ENCODE measurements around the gene ARPC1B.
"Not testable (repeated sequence)": the region's sequence is repeated elsewhere in the genome, so short reads cannot be mapped to it uniquely, and the experiment has no call there.

The ARPC1B gene

DNA sequence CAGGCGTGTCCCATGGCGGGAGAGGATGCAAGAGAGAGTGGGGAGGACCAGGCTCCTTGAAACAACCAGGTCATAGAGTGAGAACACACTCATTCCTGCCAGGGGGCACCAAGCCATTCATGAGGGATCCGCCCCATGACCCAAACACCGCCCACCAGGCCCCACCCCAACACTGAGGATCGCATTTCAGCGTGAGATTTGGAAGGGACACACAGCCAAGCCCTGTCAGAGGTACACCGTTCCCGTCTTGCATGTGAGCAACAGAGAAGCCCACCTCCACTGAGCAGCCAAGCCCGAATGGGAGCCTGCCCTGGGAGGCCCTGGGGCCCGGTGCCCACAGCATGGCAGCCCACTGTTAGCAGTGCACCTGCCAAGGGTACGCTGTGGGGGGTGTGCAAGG lies 7.9 kb upstream of the ARPC1B start:
- DNase-seq (ENCODE audit: low read depth in 1 of 2, low spot score in 1 of 2): no peak

DNA sequence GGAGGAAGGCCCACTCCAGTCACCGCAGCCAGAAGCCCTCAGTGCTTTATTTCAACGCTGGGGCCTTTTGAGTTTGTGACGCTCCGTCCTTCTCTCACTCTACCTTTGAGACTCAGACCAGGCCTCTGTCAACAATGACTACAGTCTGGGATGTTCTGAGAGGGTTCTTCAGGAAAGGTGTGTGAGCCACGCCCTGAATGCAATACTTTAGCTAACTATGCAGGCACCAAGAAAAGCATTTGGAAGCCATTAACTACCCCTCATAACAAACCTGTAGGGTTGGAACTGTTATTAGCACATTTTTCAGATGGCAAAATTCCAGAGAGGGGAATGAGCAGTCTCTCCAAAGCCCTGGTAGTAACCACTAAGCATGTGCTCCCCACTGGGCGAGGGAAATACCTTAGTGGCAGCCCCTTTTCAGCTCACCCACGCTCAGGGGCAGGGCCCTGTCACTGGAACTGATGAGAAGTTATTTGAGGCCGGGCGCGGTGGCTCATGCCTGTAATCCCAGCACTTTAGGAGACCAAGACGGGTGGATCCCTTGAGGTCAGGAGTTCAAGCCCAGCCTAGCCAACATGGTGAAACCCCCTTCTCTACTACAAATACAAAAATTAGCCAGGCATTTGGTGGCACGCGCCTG lies 5.7 kb upstream of the ARPC1B start:
- DNase-seq (ENCODE audit: low read depth in 1 of 2, low spot score in 1 of 2): no peak

DNA sequence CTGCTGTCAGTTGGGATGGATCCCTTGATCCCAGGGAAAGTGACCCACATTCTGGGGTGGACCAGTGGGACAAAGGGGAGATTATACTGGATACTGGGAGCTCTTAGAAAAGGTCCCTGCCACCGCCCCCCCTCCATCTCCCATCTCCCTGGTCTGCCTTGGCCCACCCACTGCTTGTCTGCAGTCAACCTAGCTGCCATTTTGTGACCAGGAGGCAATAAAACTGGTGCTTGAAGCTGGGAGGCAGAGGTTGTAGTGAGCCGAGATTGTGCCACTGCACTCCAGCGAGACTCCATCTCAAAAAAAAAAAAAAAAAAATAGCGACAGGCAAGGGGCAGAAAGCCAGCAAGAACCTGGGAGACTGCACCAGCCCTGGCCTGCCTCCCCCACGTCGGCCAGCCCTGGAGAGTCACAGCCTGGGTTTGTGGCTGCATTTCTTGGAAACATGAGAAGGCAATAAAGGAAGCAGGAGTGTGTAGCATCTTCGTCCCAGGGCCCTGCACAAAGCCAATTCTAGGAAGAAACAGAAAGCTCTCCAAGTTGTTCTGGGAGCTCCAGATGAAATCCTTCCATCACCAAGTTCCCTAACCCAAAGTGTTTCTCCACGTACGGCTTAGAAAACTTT lies 4.7 kb upstream of the ARPC1B start:
- no peak for DNase-seq (ENCODE audit: low read depth in 1 of 2, low spot score in 1 of 2)

- DNase-seq (ENCODE audit: low read depth in 1 of 2, low spot score in 1 of 2): no peak
Observed at GRCh38 chr7:99371376-99371920, 3.1 kb upstream of the ARPC1B start.

- no peak for DNase-seq (ENCODE audit: low read depth in 1 of 2, low spot score in 1 of 2)
Observed at GRCh38 chr7:99372275-99373090, 2.0 kb upstream of the ARPC1B start.

GRCh38 chr7:99373091-99374066 lies 1.2 kb upstream of the ARPC1B start:
- no peak for DNase-seq (ENCODE audit: low read depth in 1 of 2, low spot score in 1 of 2)

GRCh38 chr7:99375070-99375807 lies 709 bp downstream of the ARPC1B start:
- peak in 1 of 2 donors; percentile 50 for DNase-seq (ENCODE audit: low read depth in 1 of 2, low spot score in 1 of 2)

GRCh38 chr7:99379043-99379577 lies 4.6 kb downstream of the ARPC1B start:
- DNase-seq (ENCODE audit: low read depth in 1 of 2, low spot score in 1 of 2): peak in 1 of 2 donors; percentile 36

DNA sequence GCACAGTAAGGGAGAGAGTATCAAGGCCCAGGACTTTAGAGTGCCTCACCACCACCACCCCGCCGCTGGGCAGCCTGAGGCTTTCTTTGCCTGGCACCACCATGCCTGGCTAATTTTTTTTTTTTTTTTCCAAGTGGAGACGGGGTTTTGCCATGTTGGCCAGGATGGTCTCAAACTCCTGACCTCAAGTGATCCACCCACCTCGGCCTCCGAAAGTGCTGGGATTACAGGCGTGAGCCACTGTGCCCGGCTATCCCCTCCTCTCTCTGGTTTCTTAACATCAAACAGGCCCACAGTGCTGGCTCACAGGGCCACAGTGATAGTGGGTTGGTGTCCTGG lies 5.1 kb downstream of the ARPC1B start:
- DNase-seq (ENCODE audit: low read depth in 1 of 2, low spot score in 1 of 2): not testable (repeated sequence)

GRCh38 chr7:99380032-99380822 lies 5.7 kb downstream of the ARPC1B start:
- no peak for DNase-seq (ENCODE audit: low read depth in 1 of 2, low spot score in 1 of 2)

- DNase-seq (ENCODE audit: low read depth in 1 of 2, low spot score in 1 of 2): peak; percentile 75 to 84
Observed at GRCh38 chr7:99380823-99381663, 6.5 kb downstream of the ARPC1B start.

DNA sequence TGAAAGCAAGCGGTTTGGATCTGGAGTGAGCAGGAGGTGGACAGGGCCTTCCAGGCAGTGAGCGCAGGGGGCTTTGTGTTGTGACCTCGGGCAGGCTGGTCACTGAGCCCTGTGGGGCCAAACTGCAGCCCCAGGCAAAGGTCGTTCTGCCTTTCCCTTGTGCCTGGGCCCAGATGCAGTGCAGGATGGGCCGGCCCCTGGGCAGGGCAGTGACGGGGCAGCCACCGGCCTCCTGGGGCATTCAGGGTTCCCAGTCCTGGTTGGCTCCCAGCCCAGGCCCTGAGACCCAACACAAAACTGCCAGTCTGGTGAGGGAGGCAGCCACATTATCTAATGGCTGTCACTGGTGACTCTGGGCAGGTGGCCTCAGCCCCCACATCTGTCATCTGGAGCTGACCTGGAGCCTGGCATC lies 7.1 kb downstream of the ARPC1B start:
- no peak for DNase-seq (ENCODE audit: low read depth in 1 of 2, low spot score in 1 of 2)

DNA sequence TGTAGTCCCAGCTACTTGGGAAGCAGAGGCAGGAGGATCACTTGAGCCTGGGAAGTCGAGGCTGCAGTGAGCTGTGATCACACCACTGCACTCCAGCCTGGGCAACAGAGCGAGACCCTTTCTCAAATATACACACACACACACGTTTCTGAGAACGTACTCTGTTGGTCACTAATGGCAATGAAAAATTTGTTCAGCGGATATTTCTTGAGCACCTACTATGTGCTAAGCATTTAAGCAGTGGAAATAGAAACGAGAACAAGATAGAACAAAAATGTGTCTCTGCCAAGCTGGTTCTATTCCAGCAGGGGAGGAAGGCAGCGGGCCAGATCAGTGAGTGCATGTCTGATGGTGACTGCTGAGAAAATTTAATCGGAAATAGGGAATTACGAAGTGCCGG lies 8.7 kb downstream of the ARPC1B start:
- DNase-seq (ENCODE audit: low read depth in 1 of 2, low spot score in 1 of 2): no peak

DNA sequence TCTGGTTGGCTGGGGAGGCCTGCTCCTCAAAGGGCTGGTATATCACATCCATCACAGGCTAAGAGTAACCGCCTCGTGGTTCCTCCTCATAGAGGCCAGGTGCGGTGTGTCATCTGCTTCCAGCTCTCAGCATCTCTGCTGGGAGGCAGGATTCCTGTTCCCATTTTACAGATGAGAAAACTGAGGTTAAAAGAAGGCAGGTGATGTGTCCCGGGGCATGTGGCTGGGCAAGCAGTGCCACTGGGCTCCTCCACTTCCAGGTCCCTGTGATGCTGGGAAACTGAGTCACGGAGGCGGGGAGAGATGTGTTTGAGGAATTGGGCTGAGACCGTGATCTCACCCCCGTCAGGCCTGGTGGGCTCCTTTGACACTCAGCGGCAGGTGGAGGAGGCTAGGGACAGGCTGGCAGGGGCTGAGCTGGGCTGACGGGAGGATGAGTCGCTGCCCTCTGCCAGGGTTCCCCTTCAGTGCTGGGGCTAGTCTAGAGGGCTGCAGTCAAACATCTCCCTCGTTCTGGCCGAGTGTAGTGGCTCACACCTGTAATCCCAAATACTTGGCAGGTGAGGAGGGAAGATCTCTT lies 9.4 kb downstream of the ARPC1B start:
- DNase-seq (ENCODE audit: low read depth in 1 of 2, low spot score in 1 of 2): no peak

GRCh38 chr7:99384523-99384922 lies 10.0 kb downstream of the ARPC1B start:
- DNase-seq (ENCODE audit: low read depth in 1 of 2, low spot score in 1 of 2): no peak

DNA sequence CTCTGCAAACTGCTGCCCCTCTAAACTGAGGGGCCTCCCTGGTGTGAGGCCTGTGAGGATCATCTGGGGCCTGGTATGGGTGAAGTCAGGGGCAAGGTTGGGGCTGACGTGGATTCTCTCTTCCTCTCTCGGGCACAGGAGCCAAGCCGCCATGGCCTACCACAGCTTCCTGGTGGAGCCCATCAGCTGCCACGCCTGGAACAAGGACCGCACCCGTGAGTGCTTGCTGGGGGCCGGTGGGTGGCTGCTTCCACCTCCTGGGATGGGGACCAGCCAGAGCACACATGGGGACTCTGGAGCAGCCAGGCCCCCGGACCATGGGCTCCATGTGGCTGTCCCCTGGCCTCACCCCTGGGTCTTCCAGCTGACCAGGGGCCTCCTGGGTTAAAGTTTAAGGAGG lies 11.0 kb downstream of the ARPC1B start:
- DNase-seq (ENCODE audit: low read depth in 1 of 2, low spot score in 1 of 2): no peak

GRCh38 chr7:99386584-99387238 lies 12.2 kb downstream of the ARPC1B start:
- no peak for DNase-seq (ENCODE audit: low read depth in 1 of 2, low spot score in 1 of 2)
